ENCODE data around the gene SPATA9.
A peak's percentile ranks its signal among the peaks of the same experiment; 100 is the strongest.
"Not testable (repeated sequence)": the region's sequence is repeated elsewhere in the genome, so short reads cannot be mapped to it uniquely, and the experiment has no call there.

Gene SPATA9

DNA sequence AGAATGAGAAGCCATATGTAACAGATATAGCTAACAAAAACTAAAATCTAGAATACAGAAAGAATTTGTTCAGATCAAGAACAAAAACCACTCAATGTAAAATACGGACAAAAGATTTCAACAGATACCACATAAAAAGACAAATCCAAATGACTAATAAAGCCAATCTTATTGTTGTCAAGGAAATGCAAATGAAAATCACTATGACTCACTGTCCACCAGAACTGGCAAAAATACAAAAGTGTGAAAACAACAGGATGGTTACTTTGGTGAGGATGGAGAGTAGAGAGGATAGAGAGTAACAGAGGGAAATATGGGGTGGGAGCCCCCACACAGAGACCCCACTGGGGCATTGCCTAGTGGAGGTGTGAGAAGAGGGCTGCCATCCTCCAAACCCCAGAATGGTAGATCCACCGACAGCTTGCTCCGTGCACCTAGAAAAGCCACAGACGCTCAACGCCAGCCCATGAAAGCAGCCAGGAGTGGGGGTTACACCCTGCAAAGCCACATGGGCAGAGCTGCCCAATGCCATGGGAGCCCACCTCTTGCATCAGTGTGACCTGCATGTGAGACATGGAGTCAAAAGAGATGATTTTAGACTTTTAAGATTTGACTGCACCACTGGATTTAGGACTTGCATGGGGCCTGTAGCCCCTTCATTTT lies 33.1 kb upstream of the SPATA9 start:
- DNase-seq, result peak; percentile 75

DNA sequence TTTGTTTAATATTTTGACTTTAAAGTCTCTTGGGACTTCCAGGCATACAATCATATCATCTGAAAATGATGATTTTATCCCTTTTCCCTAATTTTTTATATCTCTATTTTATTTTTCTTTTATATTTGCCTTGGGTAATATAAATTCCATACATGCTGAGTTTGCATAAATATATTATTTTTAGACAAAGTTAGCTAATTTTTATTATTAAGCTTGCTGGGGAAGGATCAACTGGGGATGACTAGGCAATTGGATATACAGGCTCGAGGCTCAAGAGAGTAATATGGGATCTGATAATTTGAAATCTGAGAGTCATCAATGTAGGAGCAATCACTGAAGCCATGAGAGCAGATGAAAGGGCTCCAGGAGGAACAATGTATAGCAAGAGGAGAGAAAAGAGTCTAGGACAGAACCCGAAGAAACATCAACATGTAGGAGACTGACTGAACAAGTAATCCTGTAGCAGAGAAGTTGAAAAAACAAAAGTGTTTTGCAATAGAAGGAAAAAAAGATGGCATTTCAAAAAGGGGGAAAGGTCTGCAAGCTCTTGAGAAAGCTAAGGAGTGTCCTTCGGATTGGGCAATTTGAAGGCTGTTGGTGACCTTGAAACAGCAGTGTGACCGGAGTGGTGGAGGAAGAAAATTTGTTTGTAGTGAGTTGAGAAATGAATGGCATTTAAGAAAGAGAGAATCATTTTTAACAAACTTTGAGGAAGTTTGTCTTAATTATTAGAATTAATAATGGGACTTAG lies 31.3 kb upstream of the SPATA9 start:
- DNase-seq, result no peak

DNA sequence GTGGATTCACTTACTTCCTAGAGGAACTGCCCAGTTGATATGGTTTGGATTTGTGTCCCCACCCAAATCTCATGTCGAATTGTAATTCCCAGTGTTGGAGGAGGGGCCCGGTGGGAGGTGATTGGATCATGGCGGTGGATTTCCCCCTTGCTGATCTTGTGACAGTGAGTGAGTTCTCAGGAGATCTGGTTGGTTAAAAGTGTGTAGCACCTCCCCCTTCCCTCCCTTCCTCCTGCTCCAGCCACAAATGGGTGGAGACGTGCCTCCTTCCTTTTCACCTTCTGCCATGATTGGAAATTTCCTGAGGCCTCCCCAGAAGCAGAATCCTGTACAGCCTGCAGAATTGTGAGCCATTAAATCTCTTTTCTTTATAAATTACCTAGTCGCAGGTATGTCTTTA lies 30.5 kb upstream of the SPATA9 start:
- DNase-seq, result not testable (repeated sequence)

DNA sequence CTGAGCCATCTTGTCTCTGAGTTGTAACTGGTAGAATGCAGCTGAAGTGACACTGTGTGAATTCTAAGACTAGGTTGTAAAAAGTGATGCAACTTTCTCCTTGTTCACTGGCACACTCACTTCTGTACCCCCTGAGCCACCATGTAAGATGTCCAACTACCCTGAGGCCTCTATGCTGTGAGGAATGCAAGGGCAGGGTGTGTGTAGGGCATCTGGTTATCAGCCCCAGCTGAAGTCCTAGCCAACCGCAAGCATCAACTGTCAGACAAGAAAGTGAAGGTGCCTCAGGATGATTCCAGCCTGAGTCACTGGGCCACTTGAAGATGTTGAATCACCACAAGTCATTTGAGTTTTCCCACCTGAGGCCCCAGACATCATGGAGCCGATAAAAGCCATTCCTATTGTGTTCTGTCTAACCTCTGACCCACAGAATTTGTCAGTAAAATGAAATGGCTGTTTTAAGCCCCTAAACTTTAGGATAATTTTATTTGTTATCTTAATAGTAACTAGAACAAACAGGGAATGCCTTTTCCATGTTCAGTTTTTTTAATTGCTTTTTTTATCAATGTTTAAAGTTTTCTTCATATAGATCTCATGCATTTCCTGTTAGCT lies 29.7 kb upstream of the SPATA9 start:
- DNase-seq, result peak; percentile 69

DNA sequence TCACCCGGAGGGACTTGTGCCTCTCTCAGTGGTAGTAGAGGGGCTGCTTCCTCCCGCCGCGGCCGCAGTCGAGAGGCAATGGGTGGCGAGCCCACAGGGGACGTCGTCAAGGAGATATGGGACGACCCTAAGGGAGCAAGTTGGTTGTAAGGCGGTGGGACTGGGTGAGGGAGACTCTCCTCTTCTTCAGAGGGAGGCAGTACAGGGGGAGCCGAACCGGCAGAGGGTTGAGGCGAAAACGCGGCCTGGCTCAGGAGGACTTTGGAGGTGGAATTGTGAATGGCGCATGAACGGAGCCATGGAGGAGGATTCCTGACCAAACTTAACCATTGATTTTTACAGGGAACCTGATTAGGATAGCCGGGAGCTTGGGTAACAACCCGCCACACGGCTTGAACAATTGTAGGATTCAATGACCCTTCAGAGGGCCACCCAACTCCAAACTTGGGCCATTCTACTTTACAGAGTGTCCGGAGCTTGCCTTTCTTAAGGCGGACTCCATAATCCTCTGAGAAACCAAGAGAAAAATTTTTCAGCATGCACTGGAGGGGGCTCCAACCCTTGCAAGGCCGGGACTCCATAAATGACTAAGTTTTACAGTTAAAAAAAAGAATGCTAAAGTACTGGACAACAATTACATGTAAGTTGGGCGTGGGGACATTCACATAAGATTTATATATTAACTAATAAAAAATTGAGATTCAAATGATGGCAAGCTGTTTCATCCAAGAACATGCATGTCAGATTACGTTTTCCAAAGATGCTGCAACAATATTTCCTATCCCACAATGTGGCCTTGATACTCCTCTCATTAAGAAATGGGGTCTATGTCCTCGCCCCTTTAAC lies 28.9 kb upstream of the SPATA9 start:
- DNase-seq, result no peak

DNA sequence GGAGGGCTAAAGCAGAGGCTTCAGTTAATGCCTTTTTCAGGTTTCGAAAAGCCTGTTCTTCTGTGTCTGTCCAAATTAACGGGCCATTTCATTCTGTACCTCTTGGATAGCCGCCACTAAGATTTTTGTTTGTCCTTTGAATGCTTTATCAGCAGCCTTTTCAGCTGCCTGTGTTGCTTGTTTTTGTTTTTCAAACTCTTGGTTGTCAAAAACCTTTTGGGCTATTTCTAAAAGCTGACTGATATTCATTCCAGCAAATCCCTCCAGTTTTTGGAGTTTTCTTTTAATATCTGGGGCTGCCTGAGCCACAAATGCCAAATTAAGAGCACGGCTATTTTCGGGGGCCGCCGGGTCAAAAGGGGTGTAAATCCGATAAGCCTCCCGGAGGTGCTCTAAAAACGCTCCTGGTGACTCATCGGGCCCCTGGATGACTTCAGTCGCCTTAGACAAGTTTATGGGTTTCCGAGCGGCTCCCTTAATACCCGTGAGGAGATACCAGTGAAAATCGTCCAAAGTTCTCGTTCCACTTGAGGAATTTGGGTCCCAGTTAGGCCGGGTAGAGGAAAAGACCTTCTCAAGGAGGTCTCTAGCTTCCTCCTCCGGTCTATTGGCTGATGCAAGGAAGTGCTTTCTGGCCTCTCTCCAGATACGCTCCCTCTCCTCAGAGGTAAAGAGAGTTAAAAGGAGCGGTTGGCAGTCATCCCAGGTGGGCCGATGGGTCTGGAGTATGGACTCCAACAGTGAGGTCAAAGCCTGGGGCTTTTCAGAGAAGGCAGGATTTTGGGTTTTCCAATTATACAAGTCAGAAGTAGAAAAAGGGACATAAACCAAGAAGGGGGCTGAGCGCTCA lies 28.1 kb upstream of the SPATA9 start:
- not testable (repeated sequence) for DNase-seq

DNA sequence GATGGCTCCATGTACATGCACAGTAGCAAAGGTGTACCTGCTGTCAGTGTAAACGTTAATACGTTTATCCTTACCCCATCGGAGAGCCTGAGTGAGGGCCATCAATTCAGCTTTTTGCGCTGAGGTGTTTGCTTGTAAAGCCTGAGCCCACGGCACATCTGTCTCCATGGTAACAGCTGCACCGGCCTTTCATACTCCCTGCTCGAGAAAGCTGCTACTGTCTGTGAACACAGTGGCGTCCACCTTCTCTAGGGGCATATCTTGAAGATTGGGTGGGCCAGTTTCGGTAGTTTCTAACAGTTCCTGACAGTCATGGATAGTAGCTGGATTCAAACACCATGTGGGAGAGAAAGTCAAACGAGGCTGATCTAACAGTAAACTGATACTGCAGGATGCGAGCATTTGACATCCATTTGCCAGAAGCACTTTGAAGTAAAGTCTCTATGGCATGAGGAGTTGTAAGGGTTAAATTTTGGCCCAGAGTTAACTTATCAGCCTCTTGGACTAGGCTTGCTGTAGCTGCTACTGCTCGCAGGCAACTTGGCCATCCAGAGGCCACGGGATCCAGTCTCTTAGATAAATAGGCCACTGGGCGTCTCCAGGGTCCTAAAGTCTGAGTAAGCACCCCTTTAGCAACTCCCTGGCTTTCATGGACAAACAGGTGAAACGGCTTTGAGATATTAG lies 27.3 kb upstream of the SPATA9 start:
- no peak for DNase-seq

DNA sequence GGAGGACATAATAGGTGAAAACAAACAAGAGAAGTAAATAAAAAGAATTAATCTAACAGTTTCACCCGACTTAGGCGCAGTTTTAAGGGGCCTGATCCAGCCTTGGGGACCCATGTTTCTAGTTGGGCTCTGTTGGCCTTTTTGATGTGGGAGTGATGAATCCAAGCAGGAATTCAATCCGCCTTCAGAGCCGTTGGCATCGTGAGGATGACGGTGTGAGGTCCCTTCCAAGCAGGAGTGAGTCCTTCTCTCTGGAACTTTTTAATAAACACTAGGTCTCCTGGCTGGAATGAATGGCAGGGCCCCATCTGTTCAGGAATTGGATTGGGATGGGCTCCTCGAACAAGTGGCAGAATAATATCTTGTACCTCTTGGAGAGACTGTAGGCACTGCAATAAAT lies 26.1 kb upstream of the SPATA9 start:
- no peak for DNase-seq

DNA sequence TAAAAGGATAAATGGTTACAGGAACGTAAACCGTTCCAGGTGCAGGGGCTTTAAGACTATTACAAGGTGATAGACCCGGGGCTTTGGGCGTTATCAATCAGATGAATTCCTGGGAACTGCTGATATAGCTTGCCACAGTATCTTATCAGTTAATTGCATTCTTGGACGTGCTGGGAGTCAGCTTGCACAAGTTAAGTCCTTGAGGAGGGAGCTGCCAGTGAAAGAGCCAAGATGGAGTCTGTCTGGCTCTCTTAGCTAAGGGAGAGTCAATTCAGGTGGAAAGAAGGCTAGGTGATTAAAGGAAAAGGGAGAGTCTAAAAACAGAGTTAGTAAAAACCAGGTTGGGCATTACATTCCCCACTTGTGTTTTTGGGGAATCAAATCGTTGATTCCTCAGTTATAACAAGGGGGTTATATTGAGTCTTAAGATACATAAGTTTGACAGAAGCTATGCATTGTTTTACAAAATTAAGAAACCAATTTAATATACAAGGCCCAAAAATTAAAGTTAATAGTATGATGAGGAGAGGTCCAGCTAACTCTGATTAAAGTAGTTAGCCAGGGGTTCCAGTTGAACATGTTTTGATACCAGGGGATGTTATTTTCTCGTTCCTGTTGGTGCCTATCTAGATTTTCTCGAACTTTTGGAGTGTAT lies 24.9 kb upstream of the SPATA9 start:
- not testable (repeated sequence) for DNase-seq

DNA sequence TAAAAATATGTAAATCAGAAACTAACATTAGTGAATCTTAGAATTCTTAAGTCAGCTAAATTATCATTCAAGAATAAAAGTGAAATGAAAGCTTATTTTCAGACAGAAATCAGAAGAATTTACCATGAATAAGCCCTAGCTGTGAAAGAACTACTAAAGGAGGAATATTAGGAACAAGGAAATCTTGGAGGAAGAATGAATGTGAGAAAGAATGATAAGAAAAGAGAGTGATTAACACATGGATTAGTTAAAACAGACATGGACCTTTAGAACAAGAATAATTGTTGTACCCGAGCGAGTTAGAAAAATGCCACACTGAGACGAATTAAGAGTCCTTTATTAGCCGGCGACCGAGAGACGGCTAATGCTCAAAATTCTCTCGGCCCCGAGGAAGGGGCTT lies 24.3 kb upstream of the SPATA9 start:
- DNase-seq, result no peak

DNA sequence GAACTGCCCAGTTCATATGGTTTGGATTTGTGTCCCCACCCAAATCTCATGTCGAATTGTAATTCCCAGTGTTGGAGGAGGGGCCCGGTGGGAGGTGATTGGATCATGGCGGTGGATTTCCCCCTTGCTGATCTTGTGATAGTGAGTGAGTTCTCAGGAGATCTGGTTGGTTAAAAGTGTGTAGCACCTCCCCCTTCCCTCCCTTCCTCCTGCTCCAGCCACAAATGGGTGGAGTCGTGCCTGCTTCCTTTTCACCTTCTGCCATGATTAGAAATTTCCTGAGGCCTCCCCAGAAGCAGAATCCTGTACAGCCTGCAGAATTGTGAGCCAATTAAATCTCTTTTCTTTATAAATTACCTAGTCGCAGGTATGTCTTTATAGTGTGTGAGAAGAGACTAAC lies 23.4 kb upstream of the SPATA9 start:
- DNase-seq, result not testable (repeated sequence)

DNA sequence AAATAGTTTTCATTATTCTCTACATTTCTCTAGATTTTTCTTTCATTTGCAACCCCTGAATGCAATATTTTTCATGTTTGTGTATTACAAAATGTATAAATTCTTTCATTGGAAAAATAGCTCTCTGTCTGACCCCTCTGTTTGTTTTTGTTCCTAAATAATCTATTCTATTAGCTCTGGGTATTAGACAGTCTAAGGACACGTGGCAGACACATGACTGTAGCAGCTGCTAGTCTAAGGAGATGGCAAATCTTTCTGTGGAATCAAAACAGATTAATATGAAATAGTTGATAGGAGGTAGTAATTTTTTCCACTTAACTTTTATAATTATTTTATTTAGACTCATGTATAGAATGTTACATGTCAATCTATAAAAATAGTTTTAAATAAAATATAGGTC lies 21.4 kb upstream of the SPATA9 start:
- DNase-seq, result no peak

DNA sequence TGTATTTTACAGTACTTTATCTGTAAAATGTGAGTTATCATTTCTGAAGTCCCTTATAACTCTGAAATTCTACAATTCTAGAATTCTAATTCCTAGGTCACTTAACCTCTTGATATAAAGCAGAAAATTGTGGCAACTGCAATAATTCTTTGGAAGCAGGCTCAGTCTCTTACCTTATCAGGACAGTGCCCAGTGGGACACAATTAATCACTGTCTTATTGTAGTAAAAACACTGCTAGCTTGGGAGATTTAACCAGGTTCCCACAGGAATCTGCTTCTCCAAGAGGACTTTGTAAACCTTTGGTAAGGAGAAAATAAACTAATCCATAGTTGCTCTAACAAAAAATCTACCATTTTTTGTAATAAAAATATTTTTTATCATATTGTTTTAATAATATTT lies 18.3 kb upstream of the SPATA9 start:
- DNase-seq, result no peak

DNA sequence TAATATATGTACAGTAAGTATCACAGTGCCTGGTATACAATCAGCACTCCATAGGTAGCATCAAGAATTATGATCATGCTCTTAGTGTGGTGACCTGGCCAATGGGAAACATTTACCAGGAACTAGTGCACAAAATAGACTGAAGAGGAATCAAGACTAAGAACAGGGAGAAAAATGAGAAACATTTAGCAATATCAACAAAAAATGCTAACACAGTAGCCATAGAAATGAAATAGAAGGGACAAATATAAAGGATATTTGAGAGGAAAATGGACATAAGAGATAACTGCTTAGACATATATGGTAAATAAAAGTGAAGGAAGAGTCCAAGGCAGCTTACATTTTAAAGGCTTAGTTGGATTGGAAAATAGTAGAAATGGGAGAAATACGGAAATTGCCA lies 16.5 kb upstream of the SPATA9 start:
- DNase-seq, result no peak

DNA sequence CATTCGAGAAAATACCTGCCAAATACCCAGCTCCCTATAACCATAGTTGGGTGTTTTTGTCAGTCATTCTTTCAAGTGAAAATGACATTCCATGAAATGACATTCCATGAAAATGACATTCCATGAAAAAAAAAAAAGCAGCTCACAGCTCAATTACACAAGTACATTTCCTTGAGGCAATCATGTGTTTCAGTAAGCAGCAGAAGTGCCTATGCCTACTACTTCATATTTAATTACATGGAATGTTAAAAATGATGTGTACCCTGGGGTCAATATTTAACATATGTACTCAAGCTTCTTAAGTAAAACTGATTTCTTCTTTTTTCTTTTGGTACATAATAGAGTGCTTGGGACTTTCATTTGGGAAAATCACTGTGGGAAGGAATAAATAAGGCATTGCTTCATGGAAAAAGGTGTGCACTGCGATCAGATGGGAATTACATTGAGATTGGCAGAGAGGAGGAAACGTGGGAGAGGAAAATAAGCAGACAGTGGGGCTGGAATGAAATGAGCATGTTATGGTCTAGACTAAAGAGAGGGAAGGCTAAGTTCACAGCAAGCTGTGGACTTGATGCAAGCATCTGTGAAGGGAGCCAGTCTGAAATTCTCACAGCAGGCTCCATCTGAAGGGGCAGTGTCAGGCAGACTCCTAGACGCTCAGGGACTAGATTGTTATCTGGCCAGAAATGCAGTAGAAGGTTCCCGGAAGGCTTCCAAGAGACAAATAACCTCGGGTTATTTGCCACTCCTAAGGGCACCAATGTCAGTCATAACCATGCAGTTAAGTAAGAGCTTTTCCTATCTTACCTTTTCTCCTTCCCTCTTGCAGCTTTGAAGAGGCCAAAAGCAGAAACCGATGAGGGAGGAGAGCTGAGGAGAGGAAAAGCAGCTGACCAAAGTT lies 15.2 kb upstream of the SPATA9 start:
- no peak for DNase-seq

DNA sequence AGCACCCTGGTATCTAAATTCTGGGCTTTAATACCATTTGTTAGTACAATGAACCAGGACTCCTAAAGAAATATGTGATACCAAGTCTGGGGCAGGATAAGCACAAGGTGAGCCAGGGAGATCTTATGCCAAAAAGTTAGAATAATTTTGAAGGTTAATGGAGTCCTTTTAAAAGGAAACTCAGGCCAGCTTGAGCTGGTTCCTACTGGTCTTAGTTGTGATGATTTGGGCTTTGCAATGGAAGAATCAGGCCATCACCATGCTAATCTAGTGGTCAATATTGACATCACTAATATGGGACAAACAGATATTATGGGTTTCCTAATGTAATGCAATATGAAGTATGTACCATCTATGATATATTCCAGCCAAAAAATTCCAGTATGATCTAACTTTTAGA lies 7.5 kb upstream of the SPATA9 start:
- DNase-seq, result no peak

DNA sequence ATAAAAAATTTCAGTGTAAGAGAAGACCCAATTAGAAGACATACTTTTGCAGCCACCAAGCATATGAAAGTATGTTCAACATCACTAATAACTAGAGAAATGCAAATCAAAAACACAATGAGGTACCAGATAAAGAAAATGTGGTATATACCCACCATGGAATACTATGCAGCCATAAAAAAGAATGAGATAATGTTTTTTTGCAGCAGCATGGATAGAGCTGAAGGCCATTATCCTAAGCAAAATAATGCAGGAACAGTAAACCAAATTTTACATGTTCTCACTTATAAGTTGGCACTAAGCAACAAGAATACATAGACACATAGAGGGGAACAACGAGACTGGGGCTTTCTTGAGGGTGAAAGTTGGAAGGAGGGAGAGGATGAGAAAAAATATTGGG lies 6.9 kb upstream of the SPATA9 start:
- no peak for DNase-seq

DNA sequence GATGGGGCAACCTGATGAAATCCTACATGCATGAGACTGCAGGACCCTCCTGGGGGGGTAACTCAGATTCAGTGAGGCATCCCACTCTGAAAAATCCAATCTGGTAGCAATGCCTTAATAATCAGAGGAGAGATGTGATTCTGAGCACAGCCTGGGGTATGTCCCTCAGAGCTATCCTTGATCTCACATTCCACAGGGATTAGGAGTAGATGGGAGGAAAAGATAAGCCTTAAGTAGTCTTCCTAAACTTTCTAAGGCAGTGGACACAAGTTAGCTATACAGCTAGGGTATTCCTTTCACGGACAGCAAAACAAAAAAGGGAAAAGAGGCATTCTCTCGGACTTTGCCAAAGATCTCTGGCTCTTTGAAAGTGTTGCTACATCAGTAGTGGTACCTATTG lies 3.9 kb upstream of the SPATA9 start:
- no peak for DNase-seq

DNA sequence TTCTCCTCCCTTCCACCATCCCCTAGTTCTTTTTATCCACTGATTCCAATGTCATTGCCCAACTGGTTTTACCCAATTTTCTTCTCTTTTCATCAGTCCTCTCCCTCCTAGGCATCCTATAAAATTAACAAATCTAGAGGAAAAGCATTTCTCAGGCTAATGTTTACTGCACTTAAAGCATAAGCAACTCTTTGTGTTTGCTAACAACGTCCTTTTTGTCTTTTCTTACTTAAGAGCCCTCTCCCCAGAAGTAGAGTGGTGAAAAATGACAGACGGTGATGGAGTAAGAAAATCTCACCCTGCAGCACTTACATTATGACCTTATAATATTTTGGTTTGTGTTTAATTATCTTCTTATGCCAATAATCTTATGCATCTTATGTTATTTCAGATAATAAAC lies 1.6 kb upstream of the SPATA9 start:
- DNase-seq, result no peak

DNA sequence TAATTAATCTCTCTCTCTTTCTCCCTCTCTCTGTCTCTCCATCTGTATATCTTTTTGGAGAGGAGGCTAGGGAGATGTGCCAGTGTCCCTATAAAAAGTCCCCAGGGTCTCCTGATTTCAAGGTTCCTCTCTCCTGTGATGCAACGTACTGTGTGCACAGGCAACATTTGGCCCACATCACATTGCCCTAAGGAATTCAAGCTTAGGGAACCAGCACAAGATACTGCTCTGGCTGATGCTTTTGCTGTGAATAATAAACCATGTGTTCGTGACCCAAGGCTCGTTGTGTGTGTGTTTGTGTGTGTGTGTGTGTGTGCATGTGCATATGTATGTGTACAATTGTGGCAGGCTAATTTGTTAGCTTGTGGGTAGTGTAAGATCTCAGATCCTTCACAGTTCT lies 9.7 kb downstream of the SPATA9 start:
- no peak for DNase-seq

All from activated CD4-positive, alpha-beta T cell treated with anti-CD3 and anti-CD28 coated beads, Interleukin-2, Interleukin-6, amounts not matched to agents 100 ng/mL and 50 ng/mL, durations not matched to agents 16 hours and 8 hours (primary cell).